ENCODE data around the gene NSG2.

- no peak for TF ChIP-seq SUZ12 (IDR thresholded peaks at IDR 0.05)
- no peak for TF ChIP-seq LEF1 (IDR thresholded peaks at IDR 0.05; ENCODE audit: borderline replicate concordance)
- no peak for TF ChIP-seq BHLHE40 (IDR thresholded peaks at IDR 0.05; ENCODE audit: borderline replicate concordance)
- no peak for TF ChIP-seq PKNOX1 (IDR thresholded peaks at IDR 0.05)
- no peak for TF ChIP-seq ELF4 (IDR thresholded peaks at IDR 0.05)
- no peak for TF ChIP-seq SP1 (IDR thresholded peaks at IDR 0.05)
- no peak for TF ChIP-seq FOXK2 (IDR thresholded peaks at IDR 0.05)
- TF ChIP-seq HDGF (IDR thresholded peaks at IDR 0.05; ENCODE audit: borderline replicate concordance), result no peak
- no peak for TF ChIP-seq NFRKB (IDR thresholded peaks at IDR 0.05)
- no peak for TF ChIP-seq ARNT (IDR thresholded peaks at IDR 0.05)
- TF ChIP-seq FOXM1 (IDR thresholded peaks at IDR 0.05; ENCODE audit: borderline replicate concordance), result no peak
- no peak for TF ChIP-seq FOXA1 (IDR thresholded peaks at IDR 0.05)
- no peak for TF ChIP-seq L3MBTL2 (conservative IDR thresholded peaks at IDR 0.05)
Observed at GRCh38 chr5:174097486-174098185, 52.1 kb downstream of the NSG2 start.

Data from HEK293T (cell line).